ENCODE measurements around the gene ANHX. TPM values are rescaled to one million over a fixed set of nuclear protein-coding genes. Genes with fewer than 3 reads are reported as not detected.

Gene ANHX
- polyA plus RNA-seq, 3 donors, result not detected

- DNase-seq, result no peak
- no peaks in the 10 kb centered on the region for H3K27me3 ChIP-seq (ENCODE audit: control insufficient read depth in 2 of 2, insufficient read depth in 2 of 2, low read length in 2 of 2)
- intact Hi-C loops (cut with micrococcal nuclease), result no loop called here
- H4K20me1 ChIP-seq (ENCODE audit: insufficient read depth, low read length), result no peaks in the 10 kb centered on the region
- H3K9me3 ChIP-seq (replicated peaks in 1 of 2; ENCODE audit: control insufficient read depth in 1 of 2, insufficient read depth in 1 of 2, low read length in 2 of 2), result peaks cover 96 to 97% of the 10 kb centered on the region in 2 donors
- no peak overlapping the region for H3K9ac ChIP-seq (ENCODE audit: insufficient read depth, low read length, poor library complexity, severe bottlenecking)
- H3K4me1 ChIP-seq (ENCODE audit: control insufficient read depth in 1 of 2, insufficient read depth in 2 of 2, low read length in 2 of 2), result no peaks in the 10 kb centered on the region
- 86% methylated on average over 2 of the region's 3 CpGs for WGBS (ENCODE audit: insufficient coverage)
- no peaks in the 10 kb centered on the region for H3K36me3 Mint-ChIP-seq
- H3K79me2 ChIP-seq (ENCODE audit: insufficient read depth, low read length), result no peaks in the 10 kb centered on the region
- H3K36me3 ChIP-seq (replicated peaks in 1 of 2; ENCODE audit: control insufficient read depth in 1 of 2, insufficient read depth in 2 of 2, low read length in 2 of 2), result no peaks in the 10 kb centered on the region
- H3K9me3 Mint-ChIP-seq, result peaks cover 69 to 97% (median 92%) of the 10 kb centered on the region in 7 donors
- no peak overlapping the region for H3K4me3 Mint-ChIP-seq
- TF ChIP-seq CTCF (IDR thresholded peaks at IDR 0.05), result no peak
- H3K4me3 ChIP-seq (replicated peaks in 1 of 3; ENCODE audit: low read depth in 2 of 3, low read length in 3 of 3), result no peak overlapping the region
- no peaks in the 10 kb centered on the region for H3K4me1 Mint-ChIP-seq
- no peak overlapping the region for H3K4me2 ChIP-seq (replicated peaks; ENCODE audit: extremely low read depth, low read length, poor library complexity, severe bottlenecking)
- H3K27ac ChIP-seq (ENCODE audit: low read depth in 1 of 2, low read length in 2 of 2), result no peak overlapping the region
- no peak overlapping the region for H3K27ac Mint-ChIP-seq
- H2AFZ ChIP-seq (ENCODE audit: insufficient read depth, low read depth, low read length, poor library complexity, severe bottlenecking), result no peak overlapping the region
- peaks cover 0 to 3% (median 0%) of the 10 kb centered on the region in 3 donors for H3K27me3 Mint-ChIP-seq (ENCODE audit: low read depth in 3 of 3)
Observed at GRCh38 chr12:133215724-133216123, 20.0 kb downstream of the ANHX start.

- Mint-ChIP-seq H3K36me3 (peaks cover 13 to 22% of the 10 kb centered on the region in 2 donors), H3K9me3 (peaks cover 43 to 95% (median 91%) of the 10 kb centered on the region in 7 donors), H3K27ac (no peak overlapping the region), H3K4me3 (no peak overlapping the region), H3K4me1 (no peaks in the 10 kb centered on the region), H3K27me3 (ENCODE audit: low read depth in 3 of 3) (no peaks in the 10 kb centered on the region)
- no CpG with 5 or more reads among the region's 2 CpGs for WGBS (ENCODE audit: insufficient coverage)
- H3K36me3 ChIP-seq (replicated peaks in 1 of 2; ENCODE audit: control insufficient read depth in 1 of 2, insufficient read depth in 2 of 2, low read length in 2 of 2), result peaks cover 16 to 41% of the 10 kb centered on the region in 2 donors
- H3K9ac ChIP-seq (ENCODE audit: insufficient read depth, low read length, poor library complexity, severe bottlenecking), result no peak overlapping the region
- peaks cover 63 to 99% of the 10 kb centered on the region in 2 donors for H3K9me3 ChIP-seq (replicated peaks in 1 of 2; ENCODE audit: control insufficient read depth in 1 of 2, insufficient read depth in 1 of 2, low read length in 2 of 2)
- intact Hi-C loops (cut with micrococcal nuclease), result no loop called here
- H3K4me2 ChIP-seq (replicated peaks; ENCODE audit: extremely low read depth, low read length, poor library complexity, severe bottlenecking), result no peak overlapping the region
- no peaks in the 10 kb centered on the region for H3K27me3 ChIP-seq (ENCODE audit: control insufficient read depth in 2 of 2, insufficient read depth in 2 of 2, low read length in 2 of 2)
- peak overlapping the region in 1 of 3 experiments; percentile 49 for H3K4me3 ChIP-seq (replicated peaks in 1 of 3; ENCODE audit: low read depth in 2 of 3, low read length in 3 of 3)
- no peak for DNase-seq
- H3K27ac ChIP-seq (ENCODE audit: low read depth in 1 of 2, low read length in 2 of 2), result no peak overlapping the region
- no peak for TF ChIP-seq CTCF (IDR thresholded peaks at IDR 0.05)
- H2AFZ ChIP-seq (ENCODE audit: insufficient read depth, low read depth, low read length, poor library complexity, severe bottlenecking), result no peak overlapping the region
- H3K79me2 ChIP-seq (ENCODE audit: insufficient read depth, low read length), result no peaks in the 10 kb centered on the region
- no peaks in the 10 kb centered on the region for H4K20me1 ChIP-seq (ENCODE audit: insufficient read depth, low read length)
- no peaks in the 10 kb centered on the region for H3K4me1 ChIP-seq (ENCODE audit: control insufficient read depth in 1 of 2, insufficient read depth in 2 of 2, low read length in 2 of 2)
Observed at GRCh38 chr12:133206390-133206789, 29.3 kb downstream of the ANHX start.
